PC-3 (cell line): ENCODE measurements around the gene CYP26A1. TPM values are rescaled to one million over a fixed set of nuclear protein-coding genes. Genes with fewer than 3 reads are reported as not detected.
A peak's percentile ranks its signal among the peaks of the same experiment; 100 is the strongest.
"Not testable (repeated sequence)": the region's sequence is repeated elsewhere in the genome, so short reads cannot be mapped to it uniquely, and the experiment has no call there.

Source experiments
- ATAC-seq: fragments of 200-7000 bp; cut with Tn5 transposase; 2 replicates; pipeline ENCODE4 v1.9.1; 2020; ENCODE audit warnings: mild to moderate bottlenecking, moderate library complexity
- BruUV-seq: library from RNA; stranded (reverse); fragments of 400-500 nt; replicated peaks from 2 replicates; lab custom pipeline; 2021; lab: Mats Ljungman, UMichigan
- CTCF ChIA-PET: fragments of 300-600 bp; sonication (Branson Sonifier 250); formaldehyde crosslinking; loops from one replicate; lab custom pipeline; 2022; ENCODE audit warnings: antibody characterized with exemption; lab: Charles Lee
- POLR2A ChIA-PET: fragments of 300-600 bp; sonication (Branson Sonifier 250); formaldehyde crosslinking; loops from one replicate; lab custom pipeline; 2022; ENCODE audit warnings: antibody characterized with exemption; ENCODE audit not compliant: unreplicated experiment; lab: Charles Lee
- DNase-seq: peaks from one replicate; pipeline ENCODE4 v3.0.0-alpha.2; 2015
- H2AFZ ChIP-seq: fragments of 300-600 bp; sonication (generic); 2 replicates; pipeline ENCODE4 v1.6.0; 2016; ENCODE audit warnings: antibody characterized with exemption, low read length
- H3F3A ChIP-seq: fragments of 300-600 bp; sonication (generic); one replicate; pipeline ENCODE4 v1.6.0; 2017; ENCODE audit warnings: antibody characterized with exemption, low read length, control low read depth, mild to moderate bottlenecking; ENCODE audit not compliant: unreplicated experiment
- H3K27ac ChIP-seq: fragments of 300-600 bp; sonication (generic); 2 replicates; pipeline ENCODE4 v1.5.1; 2016; ENCODE audit warnings: mild to moderate bottlenecking, low read length
- H3K27me3 ChIP-seq: fragments of 300-600 bp; sonication (generic); 2 replicates; pipeline ENCODE4 v1.6.1; 2016; ENCODE audit warnings: low read length, mixed read lengths
- H3K36me3 ChIP-seq: fragments of 300-600 bp; sonication (generic); 2 replicates; pipeline ENCODE4 v1.6.1; 2016; ENCODE audit warnings: low read depth, mixed run types, low read length, mixed read lengths
- H3K4me1 ChIP-seq: fragments of 300-600 bp; sonication (generic); 2 replicates; pipeline ENCODE4 v1.5.1; 2016; ENCODE audit warnings: low read length; ENCODE audit not compliant: insufficient read depth
- H3K4me2 ChIP-seq: fragments of 300-600 bp; sonication (generic); 2 replicates; pipeline ENCODE4 v1.6.0; 2016; ENCODE audit warnings: low read length
- H3K4me3 ChIP-seq: fragments of 300-600 bp; sonication (generic); 2 replicates; pipeline ENCODE4 v1.5.1; 2016; ENCODE audit warnings: mild to moderate bottlenecking, low read length, mixed read lengths
- H3K79me2 ChIP-seq: fragments of 300-600 bp; sonication (generic); 2 replicates; pipeline ENCODE4 v1.6.1; 2017; ENCODE audit warnings: low read length, mixed read lengths
- H3K9ac ChIP-seq: fragments of 300-600 bp; sonication (generic); 2 replicates; pipeline ENCODE4 v1.6.0; 2016; ENCODE audit warnings: mild to moderate bottlenecking, low read length
- H3K9me2 ChIP-seq: fragments of 300-600 bp; sonication (generic); replicated peaks from 2 replicates; pipeline ENCODE4 v1.6.1; 2016; ENCODE audit warnings: mixed run types, low read length, mixed read lengths
- H3K9me3 ChIP-seq: fragments of 300-600 bp; sonication (generic); 2 replicates; pipeline ENCODE4 v1.6.1; 2016; ENCODE audit warnings: low read length, mixed read lengths
- H4K20me1 ChIP-seq: fragments of 300-600 bp; sonication (generic); 2 replicates; pipeline ENCODE4 v1.6.1; 2016; ENCODE audit warnings: low read length, mixed read lengths
- CTCF ChIP-seq: fragments of 300-600 bp; sonication (generic); conservative IDR thresholded peaks from 2 replicates; pipeline ENCODE4 v1.5.1; 2017; ENCODE audit warnings: antibody characterized with exemption, low read depth, mild to moderate bottlenecking, low read length
- EZH2 ChIP-seq: fragments of 300-600 bp; sonication (generic); IDR thresholded peaks from one replicate; pipeline ENCODE4 v1.6.1; 2017; ENCODE audit warnings: antibody characterized with exemption, mild to moderate bottlenecking, low read length; ENCODE audit not compliant: unreplicated experiment
- EZH2phosphoT487 ChIP-seq: fragments of 300-600 bp; sonication (generic); IDR thresholded peaks from 2 replicates; pipeline ENCODE4 v1.6.1; 2018; ENCODE audit warnings: mild to moderate bottlenecking, antibody characterized with exemption, low read length, borderline replicate concordance
- intact Hi-C: fragments of 100-400 bp; cut with micrococcal nuclease; formaldehyde crosslinking; loops from 2 replicates; pipeline ENCODE4 v1.9.0; 2023
- total RNA-seq: library from RNA; depleted of rRNA; stranded (reverse); fragments of >200 nt; gene quantifications from 2 replicates; pipeline ENCODE4 v1.2.3, GENCODE V29; 2014

Gene CYP26A1
- total RNA-seq, 1 experiment from 2014 or later = 0.26 TPM

DNA sequence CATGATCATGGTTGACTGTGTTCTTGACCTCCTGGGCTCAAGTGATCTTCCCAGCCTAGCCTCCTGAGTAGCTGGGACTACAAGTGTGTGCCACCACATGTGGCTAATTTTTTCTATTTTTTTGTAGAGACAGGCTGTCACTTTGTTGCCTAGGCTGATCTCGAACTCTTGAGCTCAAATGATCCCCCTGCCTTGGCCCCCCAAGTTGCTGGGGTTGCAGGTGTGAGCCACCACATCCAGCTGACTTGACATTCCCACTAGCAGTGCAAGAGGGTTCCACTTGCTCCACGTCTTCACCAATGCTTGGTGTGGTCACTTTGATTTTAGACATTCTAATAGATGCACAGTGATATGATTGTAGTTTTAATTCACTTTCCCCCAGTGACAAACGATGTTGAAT lies 25.1 kb downstream of the CYP26A1 start:
- Histone ChIP-seq H3K36me3 (no peaks in the 10 kb centered on the region), H3K4me1 (peaks cover 8% of the 10 kb centered on the region; the same call in 1 of the 2 replicates), H3K4me3 (no peak overlapping the region), H3K9me3 (no peaks in the 10 kb centered on the region), H3K4me2 (no peak overlapping the region), H3F3A (no peaks in the 10 kb centered on the region), H3K9ac (no peak overlapping the region), H3K27ac (no peak overlapping the region), H2AFZ (no peak overlapping the region), H3K9me2 (no peaks in the 10 kb centered on the region), H3K27me3 (no peaks in the 10 kb centered on the region), H4K20me1 (no peaks in the 10 kb centered on the region), H3K79me2 (no peaks in the 10 kb centered on the region)
- intact Hi-C loops = no loop called here
- DNase-seq (no peak), ATAC-seq (no peak)
- ChIA-PET CTCF (no interaction called here), POLR2A (no interaction called here)
- BruUV-seq = no TSS peak
- no peak for TF ChIP-seq CTCF
- TF ChIP-seq EZH2 = no peak
- TF ChIP-seq EZH2phosphoT487 = no peak

GRCh38 chr10:93099670-93100069 lies 26.0 kb downstream of the CYP26A1 start:
- H3K9me3 ChIP-seq = no peaks in the 10 kb centered on the region
- H3K79me2 ChIP-seq = no peaks in the 10 kb centered on the region
- H2AFZ ChIP-seq = no peak overlapping the region
- ChIA-PET CTCF (no interaction called here), POLR2A (no interaction called here)
- no peaks in the 10 kb centered on the region for H3K9me2 ChIP-seq
- intact Hi-C loops = no loop called here
- no TSS peak for BruUV-seq
- no peak overlapping the region for H3K4me3 ChIP-seq
- H3K27ac ChIP-seq = no peak overlapping the region
- no peaks in the 10 kb centered on the region for H4K20me1 ChIP-seq
- H3F3A ChIP-seq = no peaks in the 10 kb centered on the region
- no peaks in the 10 kb centered on the region for H3K36me3 ChIP-seq
- no peak overlapping the region for H3K9ac ChIP-seq
- peaks cover 8% of the 10 kb centered on the region; the same call in 1 of the 2 replicates for H3K4me1 ChIP-seq
- TF ChIP-seq EZH2phosphoT487 (no peak), EZH2 (no peak), CTCF (no peak)
- no peak for ATAC-seq
- DNase-seq = peak; percentile 35
- no peaks in the 10 kb centered on the region for H3K27me3 ChIP-seq
- H3K4me2 ChIP-seq = no peak overlapping the region

GRCh38 chr10:93101148-93101547 lies 27.5 kb downstream of the CYP26A1 start:
- H4K20me1 ChIP-seq, H3K36me3 ChIP-seq, H3K9me3 ChIP-seq, H3K27me3 ChIP-seq, H3F3A ChIP-seq, H3K4me1 ChIP-seq, H3K4me2 ChIP-seq, H3K9ac ChIP-seq, DNase-seq, H3K9me2 ChIP-seq, CTCF ChIA-PET, ATAC-seq, H2AFZ ChIP-seq, H3K79me2 ChIP-seq, POLR2A ChIA-PET, H3K4me3 ChIP-seq, H3K27ac ChIP-seq, BruUV-seq, intact Hi-C loops: not testable (repeated sequence)
